NCI-H1930 (cell line): Measurements from ENCODE around the gene MMP23B.
"Not testable (repeated sequence)": the region's sequence is repeated elsewhere in the genome, so short reads cannot be mapped to it uniquely, and the experiment has no call there.

ENCODE experiments used
- DNase-seq, 2 experiments: peaks; one replicate each; lab custom pipeline; 2025; lab: John Stamatoyannopoulos, UW

The MMP23B gene

DNA sequence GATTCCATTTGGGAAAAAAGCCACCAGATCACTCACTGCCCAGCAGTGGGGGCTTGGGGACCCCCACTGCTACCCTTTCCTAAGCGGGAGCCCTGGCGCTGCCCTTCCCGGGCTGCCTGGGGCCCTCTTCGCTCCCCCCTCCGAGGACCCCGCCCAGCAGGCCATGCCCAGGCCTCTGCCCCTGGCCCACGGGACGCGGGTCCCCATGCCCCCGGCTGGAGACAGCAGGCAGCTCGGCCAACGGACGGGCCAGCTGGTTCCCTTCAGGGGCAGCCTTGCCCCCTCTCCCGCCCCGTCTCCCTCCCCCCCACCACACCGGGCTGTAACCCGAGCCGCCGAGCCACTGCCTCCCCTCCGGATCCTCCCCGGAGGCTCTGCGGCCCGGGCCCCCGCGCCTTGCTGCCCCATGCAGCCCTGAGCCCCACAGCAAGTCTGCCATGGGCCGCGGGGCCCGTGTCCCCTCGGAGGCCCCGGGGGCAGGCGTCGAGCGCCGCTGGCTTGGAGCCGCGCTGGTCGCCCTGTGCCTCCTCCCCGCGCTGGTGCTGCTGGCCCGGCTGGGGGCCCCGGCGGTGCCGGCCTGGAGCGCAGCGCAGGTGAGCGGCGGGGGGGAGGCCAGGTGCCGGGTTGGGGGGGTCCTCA lies at the start of gene MMP23B:
MMP23B (plus strand) TSS at position 392 of the 639 bp plus-strand sequence; CDS start at position 438, 46 bp downstream.
- no peak for DNase-seq

DNA sequence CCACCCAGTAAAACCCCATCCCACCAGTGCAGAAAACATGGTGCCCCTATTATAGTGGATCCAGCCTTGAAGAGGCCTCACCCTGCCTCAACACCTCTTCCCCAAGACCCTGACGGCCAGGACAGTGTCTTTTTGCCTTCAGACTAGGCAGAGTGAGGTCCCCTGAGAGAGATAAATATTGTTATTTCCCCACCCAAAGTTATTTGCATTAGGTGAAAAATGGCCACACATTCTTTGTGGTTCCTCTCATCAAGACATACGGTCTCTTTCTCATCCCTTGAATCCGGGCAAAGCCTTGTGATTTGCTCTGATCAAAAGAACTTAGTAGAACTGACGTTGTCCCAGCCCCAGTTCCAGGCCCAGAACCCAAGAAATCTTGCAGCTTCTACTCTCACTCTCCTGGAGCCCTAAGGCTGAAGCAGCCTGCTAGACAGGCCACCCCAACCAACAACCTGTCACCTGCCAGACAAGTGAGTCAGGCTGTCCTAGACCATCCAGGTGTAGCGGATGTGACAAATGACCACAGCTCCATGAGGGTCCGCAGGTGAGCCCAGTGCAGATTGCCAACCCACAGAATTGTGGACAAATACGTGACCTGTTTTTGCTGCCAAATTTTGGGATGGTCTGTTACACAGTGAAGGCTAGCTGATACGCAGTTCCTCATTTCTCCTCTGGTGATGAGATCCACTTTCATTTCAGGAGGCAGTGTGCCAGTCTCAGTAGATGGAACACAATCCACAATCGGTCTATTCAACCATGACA lies 49.2 kb upstream of the MMP23B start:
- no peak for DNase-seq

- DNase-seq, result no peak
These were observed 48.5 kb upstream of the MMP23B start for GRCh38 chr1:1583347-1584010.

DNA sequence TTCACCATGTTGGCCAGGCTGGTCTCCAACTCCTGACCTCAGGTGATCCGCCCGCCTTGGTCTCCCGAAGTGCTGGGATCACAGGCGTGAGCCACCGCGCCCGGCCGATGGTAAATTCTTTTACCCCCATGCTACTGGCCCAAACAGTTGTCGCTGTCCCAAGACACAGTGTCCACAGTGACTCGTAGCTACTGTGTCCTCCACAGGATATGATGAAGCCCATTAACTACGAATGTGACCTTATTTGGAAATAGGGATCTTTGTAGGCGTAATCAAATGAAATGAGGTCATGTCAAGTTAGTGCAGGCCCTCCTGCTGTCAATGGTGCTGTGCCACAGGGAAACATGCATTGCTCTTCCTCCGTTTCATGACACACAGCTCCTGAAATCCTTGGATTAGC lies 40.5 kb upstream of the MMP23B start:
- no peak for DNase-seq

DNA sequence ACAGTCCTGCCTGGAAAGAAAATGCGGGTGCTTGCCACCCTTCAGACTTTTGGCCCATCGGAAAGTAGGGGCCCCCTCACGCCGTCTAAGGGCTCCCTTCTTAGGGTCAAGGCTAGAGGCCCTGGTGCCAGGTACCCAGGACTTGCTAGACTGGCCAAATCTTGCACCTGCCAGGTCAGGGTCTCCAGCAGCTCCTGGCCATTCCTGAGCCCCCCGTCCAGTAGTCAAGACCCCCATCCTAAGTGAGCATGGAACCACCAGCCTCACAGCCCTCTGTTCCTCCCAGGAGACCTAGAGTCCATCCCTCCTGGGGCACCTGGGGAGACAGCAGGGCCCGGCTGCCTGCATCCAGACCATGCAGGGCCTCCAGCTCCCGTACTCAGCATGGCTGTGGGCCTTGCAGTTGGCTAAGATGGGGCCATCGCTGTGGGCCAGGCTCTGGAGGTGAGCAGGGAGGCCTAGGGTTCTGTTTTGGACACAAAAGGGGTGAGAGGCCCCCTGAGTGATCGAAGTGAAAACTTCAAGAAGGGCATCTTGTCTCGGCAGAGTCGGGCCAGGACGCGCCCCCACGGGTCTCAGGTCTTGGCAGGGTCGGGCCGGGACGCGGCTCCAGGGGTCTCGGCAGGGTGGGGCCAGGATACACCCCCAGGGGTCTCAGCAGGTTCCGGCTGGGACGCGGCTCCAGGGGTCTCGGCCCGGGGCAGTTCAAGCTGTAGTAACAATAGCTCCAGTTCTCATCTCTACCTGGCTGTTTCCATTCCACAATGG lies 38.0 kb upstream of the MMP23B start:
- no peak for DNase-seq

- peak; percentile 25 to 34 for DNase-seq
These were observed 37.2 kb upstream of the MMP23B start for GRCh38 chr1:1594602-1595260.

DNA sequence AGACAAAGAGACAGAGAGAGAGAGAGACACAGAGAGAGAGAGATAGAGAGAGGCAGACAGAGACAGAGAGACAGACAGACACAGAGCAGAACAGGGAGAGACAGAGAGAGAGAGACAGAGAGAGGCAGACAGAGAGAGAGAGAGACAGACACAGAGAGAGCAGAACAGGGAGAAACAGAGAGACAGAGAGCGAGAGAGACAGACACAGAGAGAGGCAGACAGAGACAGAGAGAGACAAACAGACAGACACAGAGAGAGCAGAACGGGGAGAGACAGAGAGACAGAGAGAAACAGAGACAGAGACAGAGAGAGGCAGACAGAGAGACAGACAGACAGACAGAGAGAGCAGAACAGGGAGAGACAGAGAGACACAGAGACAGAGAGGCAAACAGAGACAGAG lies 36.6 kb upstream of the MMP23B start:
- not testable (repeated sequence) for DNase-seq

DNA sequence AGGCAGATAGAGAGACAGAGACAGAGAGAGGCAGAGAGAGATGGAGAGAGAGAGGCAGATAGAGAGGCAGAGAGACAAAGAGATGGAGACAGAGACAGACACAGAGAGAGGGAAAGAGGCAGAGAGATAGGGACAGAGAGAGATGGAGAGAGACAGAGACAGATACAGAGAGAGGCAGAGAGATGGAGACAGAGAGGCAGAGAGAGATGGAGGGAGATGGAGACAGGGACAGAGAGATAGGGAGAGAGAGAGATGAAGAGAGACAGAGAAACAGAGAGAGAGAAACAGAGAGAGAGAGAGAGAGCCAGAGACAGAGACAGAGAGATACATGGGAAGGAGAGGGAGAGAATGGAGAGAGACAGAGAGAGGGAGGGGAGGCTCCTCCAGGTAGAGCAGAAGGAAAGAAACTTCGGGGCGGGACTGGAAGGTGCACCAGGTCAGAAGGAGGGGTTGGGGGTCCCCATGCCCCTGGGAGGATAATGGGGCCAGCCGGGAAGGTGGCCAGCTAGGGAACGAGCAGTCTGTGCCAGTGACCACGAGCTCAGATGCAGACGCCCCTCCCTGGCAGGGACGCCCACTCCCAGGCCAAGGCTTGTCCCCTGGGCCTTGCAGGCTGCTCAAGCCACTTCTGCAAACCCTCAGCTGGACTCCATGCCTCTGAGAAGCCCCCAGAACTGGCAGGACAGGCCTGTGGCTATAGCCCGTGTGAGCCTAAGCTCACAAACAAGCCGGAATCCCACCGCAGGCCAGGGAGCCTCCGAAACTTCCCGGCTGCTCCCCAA lies 35.3 kb upstream of the MMP23B start:
- no peak for DNase-seq

DNA sequence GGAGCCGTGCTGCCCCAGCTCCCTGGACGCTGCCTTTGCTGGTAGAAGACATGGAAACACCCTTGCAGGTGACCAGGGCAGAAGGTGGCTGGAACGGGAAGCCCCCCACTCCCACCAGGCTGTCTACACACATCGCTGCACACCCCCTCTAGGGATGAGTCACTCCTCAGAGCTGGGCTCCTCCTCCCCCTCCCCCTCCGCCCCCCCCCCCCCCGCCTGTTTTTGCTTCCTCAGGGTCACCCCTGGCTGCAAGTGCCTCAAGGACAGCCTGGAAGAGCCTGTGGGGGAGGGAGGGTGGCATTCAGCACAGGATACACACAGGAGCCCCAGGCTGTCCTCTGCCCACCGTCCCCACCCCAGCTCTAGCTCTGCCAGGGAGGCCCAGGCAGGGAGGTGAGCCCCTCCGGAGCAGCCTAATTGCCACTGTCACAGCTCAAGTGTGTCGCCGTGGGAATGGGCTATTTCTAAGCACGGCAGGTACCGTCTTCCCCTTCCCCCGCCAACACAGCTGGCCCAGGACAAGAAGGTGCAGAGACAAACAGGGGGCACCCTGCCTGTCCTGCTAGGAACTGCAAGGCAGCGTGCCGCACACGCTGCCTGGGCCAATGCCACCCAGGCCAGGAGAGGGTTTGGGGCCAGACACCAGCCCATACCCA lies 34.6 kb upstream of the MMP23B start:
- no peak for DNase-seq

- DNase-seq, result no peak
These were observed 33.8 kb upstream of the MMP23B start for GRCh38 chr1:1598051-1598719.

- DNase-seq, result no peak
These were observed 33.3 kb upstream of the MMP23B start for GRCh38 chr1:1598720-1599029.

DNA sequence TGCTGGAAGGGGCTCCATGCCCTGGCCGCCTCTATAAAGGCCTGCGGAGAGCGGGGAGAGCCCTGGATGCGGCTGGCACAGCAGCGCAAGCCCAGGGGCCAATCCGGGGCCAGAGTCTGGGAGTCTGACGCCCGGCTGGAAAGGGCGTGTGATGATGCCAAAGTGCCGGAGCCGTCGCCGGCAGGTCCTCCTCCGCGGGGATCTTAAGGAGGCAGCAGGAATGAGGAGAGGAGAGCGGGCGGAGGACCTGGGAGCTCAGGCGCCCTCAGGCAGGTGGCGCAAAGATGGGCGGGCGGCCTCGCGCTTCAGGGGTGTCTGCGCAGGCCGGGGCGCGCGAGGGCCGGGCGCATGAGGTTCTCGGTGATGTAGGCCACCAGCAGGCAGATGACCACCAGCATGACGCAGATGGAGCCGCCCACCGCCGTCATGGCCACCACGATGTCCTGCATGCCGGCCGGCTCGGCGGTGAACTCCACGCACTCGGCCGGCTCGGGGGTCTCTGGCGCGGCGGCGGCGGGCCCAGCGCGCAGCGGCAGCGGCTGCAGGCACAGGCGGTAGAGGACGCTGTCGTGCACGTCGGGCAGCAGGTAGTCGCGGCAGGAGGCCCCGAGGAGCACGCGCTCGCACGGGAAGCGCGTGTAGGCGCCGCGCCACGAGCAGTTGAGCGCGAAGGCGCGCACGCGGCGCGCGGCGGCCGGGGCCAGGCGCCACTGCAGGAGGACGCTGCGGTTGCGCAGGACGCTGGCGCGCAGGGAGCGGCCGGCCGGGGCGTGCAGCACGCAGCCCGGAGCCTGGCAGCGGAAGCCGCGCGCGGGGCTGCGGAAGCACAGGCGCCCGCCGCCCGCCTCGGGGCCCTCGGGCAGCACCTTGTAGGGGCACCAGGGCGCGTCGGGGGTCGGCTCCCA lies 32.7 kb upstream of the MMP23B start:
- peak in 1 of 2 experiments; percentile 36 for DNase-seq

- no peak for DNase-seq
These were observed 31.8 kb upstream of the MMP23B start, which contains the start of gene FNDC10 for GRCh38 chr1:1599935-1600860. TSS of gene FNDC10 (minus strand) at chr1:1600135. CDS start at chr1:1600015, 120 bp downstream.

GRCh38 chr1:1600861-1601563 lies 31.0 kb upstream of the MMP23B start:
- DNase-seq, result no peak

- DNase-seq, result no peak
These were observed 30.2 kb upstream of the MMP23B start for GRCh38 chr1:1601564-1602303.

DNA sequence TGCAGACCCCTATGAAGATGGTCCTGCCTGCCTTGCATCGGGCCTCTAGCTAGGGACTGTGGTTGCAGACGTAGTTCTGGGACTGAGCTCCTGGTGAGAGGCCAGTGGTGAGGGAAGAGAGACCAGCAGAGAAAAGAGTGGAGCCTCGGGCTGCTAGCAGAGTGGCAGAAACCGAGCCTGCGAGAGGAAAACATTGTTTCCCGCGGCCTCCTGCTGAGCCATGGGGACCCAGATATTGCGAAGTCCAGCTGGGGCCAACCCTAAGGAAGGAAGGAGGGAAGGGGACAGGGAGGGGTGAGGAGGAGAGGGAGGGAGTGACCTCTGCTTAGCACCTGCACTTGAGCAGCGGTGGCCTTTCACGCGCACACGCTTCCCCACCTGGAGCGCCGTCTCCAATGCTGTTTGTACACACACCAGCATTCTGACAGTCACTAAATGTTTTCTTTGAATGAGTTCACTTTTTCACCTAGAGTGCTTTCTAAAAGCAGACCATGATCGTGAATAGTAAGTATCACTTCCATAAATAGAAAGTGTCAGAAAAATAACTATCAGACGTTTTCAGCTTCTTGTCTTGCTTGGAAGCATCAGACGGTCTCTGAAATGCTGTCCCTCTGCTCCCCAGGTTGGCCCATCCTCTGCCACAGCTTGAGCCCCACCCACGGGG lies 29.5 kb upstream of the MMP23B start:
- DNase-seq, result no peak
